HT-29 (cell line): ENCODE measurements around the gene PRSS27. TPM values are rescaled to one million over a fixed set of nuclear protein-coding genes. Genes with fewer than 3 reads are reported as not detected.

Experiments used
- DNase-seq: peaks from one replicate; pipeline ENCODE4 v3.0.0-alpha.2; 2015; ENCODE audit warnings: low spot score
- total RNA-seq: library from RNA; depleted of rRNA; stranded (reverse); fragments of >200 nt; shearing (Covaris generic); gene quantifications from 2 replicates; pipeline ENCODE4 v1.2.3, GENCODE V29; 2014

The PRSS27 gene
- total RNA-seq, 1 experiment from 2014 or later: 2.6 TPM

- DNase-seq: no peak
Observed at GRCh38 chr16:2709588-2709984, 10.4 kb downstream of the PRSS27 start.

- DNase-seq: no peak
Observed at GRCh38 chr16:2708955-2709587, 11.0 kb downstream of the PRSS27 start.

- DNase-seq: no peak
Observed at GRCh38 chr16:2708290-2708639, 11.8 kb downstream of the PRSS27 start.

GRCh38 chr16:2707368-2708289 is 12.4 kb downstream of the PRSS27 start:
- DNase-seq: no peak

- DNase-seq: no peak
Observed at GRCh38 chr16:2706611-2707311, 13.3 kb downstream of the PRSS27 start.

GRCh38 chr16:2706085-2706484 is 13.9 kb downstream of the PRSS27 start:
- DNase-seq: no peak

- DNase-seq: no peak
Observed at GRCh38 chr16:2705351-2705750, 14.7 kb downstream of the PRSS27 start.

- DNase-seq: no peak
Observed at GRCh38 chr16:2704983-2705275, 15.1 kb downstream of the PRSS27 start.

- no peak for DNase-seq
Observed at GRCh38 chr16:2704166-2704982, 15.7 kb downstream of the PRSS27 start.

GRCh38 chr16:2702871-2703745 is 16.9 kb downstream of the PRSS27 start:
- DNase-seq: no peak

- no peak for DNase-seq
Observed at GRCh38 chr16:2702438-2702825, 17.6 kb downstream of the PRSS27 start.

- DNase-seq: no peak
Observed at GRCh38 chr16:2701713-2702437, 18.1 kb downstream of the PRSS27 start.

GRCh38 chr16:2701272-2701671 is 18.8 kb downstream of the PRSS27 start:
- DNase-seq: no peak

- no peak for DNase-seq
Observed at GRCh38 chr16:2700786-2701185, 19.2 kb downstream of the PRSS27 start.

- DNase-seq: no peak
Observed at GRCh38 chr16:2699791-2700600, 20.0 kb downstream of the PRSS27 start.

- DNase-seq: no peak
Observed at GRCh38 chr16:2698965-2699750, 20.9 kb downstream of the PRSS27 start.

GRCh38 chr16:2698103-2698870 is 21.7 kb downstream of the PRSS27 start:
- DNase-seq: no peak
